GM12801 (cell line): ENCODE data around the gene LUZP2.

Source experiments
- TF ChIP-seq, protein P1 (sequence below): IDR thresholded peaks from one replicate; pipeline ENCODE4 v1.5.1; 2011; ENCODE audit warnings: control low read depth; ENCODE audit not compliant: insufficient read length; ENCODE audit errors: extremely low read depth

The LUZP2 gene

GRCh38 chr11:24496386-24496735 lies 492 bp upstream of the LUZP2 start:
- TF ChIP-seq, protein P1, sequence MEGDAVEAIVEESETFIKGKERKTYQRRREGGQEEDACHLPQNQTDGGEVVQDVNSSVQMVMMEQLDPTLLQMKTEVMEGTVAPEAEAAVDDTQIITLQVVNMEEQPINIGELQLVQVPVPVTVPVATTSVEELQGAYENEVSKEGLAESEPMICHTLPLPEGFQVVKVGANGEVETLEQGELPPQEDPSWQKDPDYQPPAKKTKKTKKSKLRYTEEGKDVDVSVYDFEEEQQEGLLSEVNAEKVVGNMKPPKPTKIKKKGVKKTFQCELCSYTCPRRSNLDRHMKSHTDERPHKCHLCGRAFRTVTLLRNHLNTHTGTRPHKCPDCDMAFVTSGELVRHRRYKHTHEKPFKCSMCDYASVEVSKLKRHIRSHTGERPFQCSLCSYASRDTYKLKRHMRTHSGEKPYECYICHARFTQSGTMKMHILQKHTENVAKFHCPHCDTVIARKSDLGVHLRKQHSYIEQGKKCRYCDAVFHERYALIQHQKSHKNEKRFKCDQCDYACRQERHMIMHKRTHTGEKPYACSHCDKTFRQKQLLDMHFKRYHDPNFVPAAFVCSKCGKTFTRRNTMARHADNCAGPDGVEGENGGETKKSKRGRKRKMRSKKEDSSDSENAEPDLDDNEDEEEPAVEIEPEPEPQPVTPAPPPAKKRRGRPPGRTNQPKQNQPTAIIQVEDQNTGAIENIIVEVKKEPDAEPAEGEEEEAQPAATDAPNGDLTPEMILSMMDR: no peak

- TF ChIP-seq, protein P1: no peak
These were observed 978 bp downstream of the LUZP2 start for GRCh38 chr11:24497831-24498230.

- TF ChIP-seq, protein P1: no peak
These were observed 5.6 kb downstream of the LUZP2 start for GRCh38 chr11:24502425-24502824.

GRCh38 chr11:24509114-24509513 lies 12.3 kb downstream of the LUZP2 start:
- TF ChIP-seq, protein P1: no peak

GRCh38 chr11:24511511-24511910 lies 14.7 kb downstream of the LUZP2 start:
- TF ChIP-seq, protein P1: no peak

- TF ChIP-seq, protein P1: no peak
These were observed 16.8 kb downstream of the LUZP2 start for GRCh38 chr11:24513479-24514218.

GRCh38 chr11:24514219-24514594 lies 17.4 kb downstream of the LUZP2 start:
- TF ChIP-seq, protein P1: no peak
